SKM-1 treated with dmso at 0.1 percent for 144 hours (cell line): ENCODE results near the gene RINT1.
A peak's percentile ranks its signal among the peaks of the same experiment; 100 is the strongest.

Experiments used
- DNase-seq: peaks from one replicate; lab custom pipeline; 2025; ENCODE audit not compliant: unreplicated experiment; lab: John Stamatoyannopoulos, UW

Gene RINT1

DNA sequence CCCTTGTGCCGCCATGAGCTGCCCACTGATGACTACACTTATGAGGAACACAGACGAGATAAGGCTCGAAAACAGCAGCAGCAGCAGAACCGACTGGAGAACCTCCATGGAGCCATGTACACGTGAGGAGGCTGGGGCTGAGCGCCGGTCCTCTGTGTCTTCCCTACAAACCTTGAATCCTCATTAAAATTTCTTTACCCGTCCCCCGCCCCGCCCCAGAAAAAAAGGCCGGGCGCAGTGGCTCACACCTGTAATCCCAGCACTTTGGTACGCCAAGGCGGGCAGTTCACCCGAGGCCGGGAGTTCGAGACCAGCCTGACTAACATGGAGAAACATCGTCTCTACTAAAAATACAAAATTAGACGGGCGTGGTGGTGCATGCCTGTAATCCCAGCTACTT lies 1.5 kb upstream of the RINT1 start:
- no peak for DNase-seq

DNA sequence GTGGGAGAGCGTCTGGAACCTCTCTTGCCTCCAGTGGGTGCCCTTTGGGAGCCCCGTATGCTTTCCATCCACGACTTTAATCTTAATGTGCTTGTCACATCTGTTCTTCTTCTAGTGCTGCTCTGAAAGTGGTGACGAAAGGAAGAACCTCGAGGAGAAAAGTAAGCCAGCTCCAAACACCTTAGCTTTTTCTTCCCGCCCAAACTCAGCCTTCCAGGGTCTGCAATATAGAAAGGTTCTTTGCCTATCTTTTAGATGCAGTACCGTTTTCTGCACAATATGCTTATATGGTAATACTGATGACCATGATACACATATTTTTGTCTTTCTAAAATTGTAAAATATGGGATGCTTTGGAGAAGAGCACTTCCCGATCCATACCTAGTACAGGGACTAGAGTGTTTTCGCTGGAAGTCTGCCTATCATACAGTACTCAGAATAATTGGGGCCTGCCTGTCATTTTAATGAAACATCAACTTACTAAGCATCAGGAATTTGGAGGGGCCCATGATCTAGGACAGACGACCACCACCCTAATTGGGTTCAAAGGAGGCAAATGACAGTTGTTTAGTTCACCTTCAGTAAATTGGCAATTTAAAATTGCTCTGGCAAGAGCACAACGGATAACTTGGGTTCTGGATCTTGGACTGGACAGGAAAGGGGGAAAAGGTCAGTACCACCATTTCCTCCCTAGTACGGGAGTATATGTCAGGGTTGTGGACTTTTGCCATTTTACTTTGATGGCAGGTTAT lies 884 bp downstream of the RINT1 start:
- DNase-seq, result no peak

GRCh38 chr7:105538339-105538738 lies 6.3 kb downstream of the RINT1 start:
- DNase-seq, result no peak

GRCh38 chr7:105559926-105560325 lies 27.9 kb downstream of the RINT1 start:
- DNase-seq, result no peak

DNA sequence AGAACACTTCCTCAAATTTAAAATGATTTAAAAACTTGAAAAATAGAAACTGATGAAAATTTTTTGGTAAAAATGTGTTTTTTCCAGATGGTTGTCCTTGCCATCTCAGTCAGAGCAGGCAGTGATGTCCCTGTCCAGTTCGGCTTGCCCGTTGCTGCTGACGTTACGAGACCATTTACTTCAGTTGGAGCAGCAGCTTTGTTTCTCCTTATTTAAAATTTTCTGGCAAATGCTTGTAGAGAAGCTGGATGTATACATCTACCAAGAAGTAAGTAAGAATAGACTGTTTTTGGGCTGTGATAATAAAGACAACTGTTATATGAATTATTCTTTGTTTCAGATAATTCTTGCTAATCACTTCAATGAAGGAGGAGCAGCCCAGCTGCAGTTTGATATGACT lies 33.2 kb downstream of the RINT1 start:
- DNase-seq, result no peak

GRCh38 chr7:105567024-105567423 lies 35.0 kb downstream of the RINT1 start:
- DNase-seq, result no peak

DNA sequence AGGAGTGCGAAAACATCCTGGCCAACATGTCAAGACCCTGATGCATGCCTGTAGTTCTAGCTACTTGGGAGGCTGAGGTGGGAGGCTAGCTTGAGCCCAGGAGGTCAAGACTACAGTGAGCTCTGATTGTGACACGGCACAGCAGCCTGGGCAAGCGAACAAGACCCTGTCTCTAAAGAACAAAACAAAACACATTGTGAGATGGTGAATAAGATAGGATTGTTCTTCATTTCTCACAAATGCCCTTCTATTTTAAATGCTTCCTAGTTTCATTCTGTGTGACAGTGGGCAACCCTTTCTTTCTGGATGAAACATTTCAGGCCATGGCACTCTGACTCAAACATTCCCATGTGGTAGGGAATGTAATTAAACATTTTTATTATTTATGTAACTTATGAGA lies 35.8 kb downstream of the RINT1 start:
- DNase-seq, result no peak

DNA sequence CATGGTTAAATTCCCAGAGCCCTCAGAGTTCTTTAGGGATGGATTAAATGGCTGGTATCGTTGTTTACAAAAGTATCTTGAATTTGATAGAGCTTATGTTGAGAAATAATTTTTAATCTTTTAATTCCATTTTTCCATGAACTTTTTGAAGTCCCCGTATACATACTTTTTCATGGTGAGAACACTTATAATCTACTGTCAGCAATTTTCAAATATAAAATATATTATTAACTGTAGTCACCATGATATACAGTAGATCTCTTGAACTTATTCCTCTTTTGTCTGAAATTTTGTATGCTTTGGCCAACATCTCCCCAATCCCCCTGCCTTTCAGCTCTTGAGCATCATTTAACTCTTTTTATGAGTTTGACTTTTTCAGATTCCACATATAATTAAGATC lies 39.9 kb downstream of the RINT1 start:
- DNase-seq, result no peak

DNA sequence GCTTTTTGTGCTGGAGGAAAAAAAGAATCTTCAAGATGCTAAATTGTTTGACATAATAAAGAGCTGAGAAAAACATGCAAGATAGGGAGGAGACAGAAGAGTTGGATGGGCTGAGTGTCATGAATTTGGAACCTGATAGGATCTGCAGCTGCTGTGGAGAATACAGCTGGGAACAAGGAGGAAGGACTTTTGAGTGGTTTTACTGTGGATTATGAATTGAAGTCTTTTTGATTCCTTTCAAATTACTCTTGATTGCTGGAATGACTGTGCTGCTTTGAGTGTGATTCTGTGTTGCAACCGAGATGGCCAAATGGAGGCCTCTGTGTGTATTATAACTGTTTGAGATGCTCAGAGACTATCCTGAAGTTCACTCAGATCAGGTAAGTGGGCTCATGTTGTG lies 45.2 kb downstream of the RINT1 start:
- DNase-seq, result no peak

- DNase-seq, result no peak
Measured at GRCh38 chr7:105578496-105578895, 46.5 kb downstream of the RINT1 start.

DNA sequence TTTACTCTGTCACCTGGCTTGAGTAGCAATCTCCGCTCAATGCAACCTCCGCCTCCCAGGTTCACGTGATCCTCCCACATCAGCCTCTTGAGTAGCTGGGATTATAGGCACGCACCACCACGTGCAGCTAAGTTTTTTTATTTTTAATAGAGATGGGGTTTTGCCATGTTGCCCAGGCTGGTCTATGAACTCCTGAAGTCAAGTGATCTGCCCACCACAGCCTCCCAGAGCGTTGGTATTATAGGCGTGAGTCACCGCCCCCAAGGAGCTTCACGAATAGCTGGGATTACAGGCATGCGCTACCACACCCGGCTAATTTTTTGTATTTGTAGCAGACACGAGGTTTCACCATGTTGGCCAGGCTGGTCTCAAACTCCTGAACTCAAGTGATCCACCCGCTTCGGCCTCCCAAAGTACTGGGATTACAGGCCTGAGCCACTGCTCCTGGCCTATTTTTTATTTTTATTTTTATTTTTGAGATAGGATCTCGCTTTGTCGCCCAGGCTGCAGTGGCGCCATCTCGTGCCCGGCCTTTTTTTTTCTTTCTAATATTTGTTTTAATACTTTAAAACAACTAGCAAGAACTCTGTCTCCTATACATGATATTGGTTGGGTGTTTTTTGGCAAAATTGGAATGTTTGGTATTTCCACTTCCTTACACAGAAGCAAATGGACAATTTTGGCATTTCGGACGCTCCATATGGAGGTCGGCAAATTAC lies 48.2 kb downstream of the RINT1 start:
- DNase-seq, result no peak

GRCh38 chr7:105581066-105581811 lies 49.2 kb downstream of the RINT1 start, which contains the start of gene EFCAB10:
Gene EFCAB10 (minus strand): TSS chr7:105581493. CDS start chr7:105581463, 30 bp downstream.
- DNase-seq, result no peak

GRCh38 chr7:105583061-105583460 lies 51.1 kb downstream of the RINT1 start:
- DNase-seq, result no peak

GRCh38 chr7:105584165-105584564 lies 52.2 kb downstream of the RINT1 start:
- DNase-seq, result no peak

GRCh38 chr7:105585850-105586500 lies 54.0 kb downstream of the RINT1 start:
- DNase-seq, result no peak

DNA sequence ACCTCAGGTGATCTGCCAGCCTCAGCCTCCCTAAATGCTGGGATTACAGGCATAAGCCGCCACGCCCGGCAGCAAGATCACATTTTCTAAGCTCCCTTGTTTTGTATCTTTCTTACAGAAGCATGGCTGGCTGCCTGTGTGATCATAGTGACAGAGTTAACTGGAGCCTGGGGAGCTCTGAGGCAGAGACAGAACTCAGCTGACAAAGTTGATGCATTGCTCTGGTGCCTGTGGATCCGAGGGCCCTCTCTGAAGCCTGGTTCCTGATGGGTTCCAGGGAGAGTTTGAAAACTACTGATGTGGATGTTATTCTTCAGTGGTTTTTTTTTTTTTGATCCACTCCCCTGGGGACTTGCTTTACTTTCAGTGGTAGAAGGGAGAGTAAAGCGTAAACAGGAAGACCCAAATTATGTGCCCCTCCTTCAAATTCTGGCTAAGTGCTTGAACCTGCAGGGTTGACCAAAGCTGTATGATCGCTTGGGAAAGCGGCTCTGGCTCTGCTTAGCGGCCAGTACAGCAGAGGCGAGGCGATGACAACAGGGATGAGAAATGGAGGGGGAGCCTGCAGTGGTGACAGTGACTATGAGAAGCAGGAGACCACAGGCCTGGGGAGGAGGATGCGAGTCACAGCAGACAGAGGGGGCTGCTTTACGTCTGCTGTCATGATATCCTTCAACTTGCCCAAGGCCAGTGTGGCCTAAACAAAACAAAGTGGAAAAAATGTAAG lies 56.1 kb downstream of the RINT1 start:
- DNase-seq, result no peak

DNA sequence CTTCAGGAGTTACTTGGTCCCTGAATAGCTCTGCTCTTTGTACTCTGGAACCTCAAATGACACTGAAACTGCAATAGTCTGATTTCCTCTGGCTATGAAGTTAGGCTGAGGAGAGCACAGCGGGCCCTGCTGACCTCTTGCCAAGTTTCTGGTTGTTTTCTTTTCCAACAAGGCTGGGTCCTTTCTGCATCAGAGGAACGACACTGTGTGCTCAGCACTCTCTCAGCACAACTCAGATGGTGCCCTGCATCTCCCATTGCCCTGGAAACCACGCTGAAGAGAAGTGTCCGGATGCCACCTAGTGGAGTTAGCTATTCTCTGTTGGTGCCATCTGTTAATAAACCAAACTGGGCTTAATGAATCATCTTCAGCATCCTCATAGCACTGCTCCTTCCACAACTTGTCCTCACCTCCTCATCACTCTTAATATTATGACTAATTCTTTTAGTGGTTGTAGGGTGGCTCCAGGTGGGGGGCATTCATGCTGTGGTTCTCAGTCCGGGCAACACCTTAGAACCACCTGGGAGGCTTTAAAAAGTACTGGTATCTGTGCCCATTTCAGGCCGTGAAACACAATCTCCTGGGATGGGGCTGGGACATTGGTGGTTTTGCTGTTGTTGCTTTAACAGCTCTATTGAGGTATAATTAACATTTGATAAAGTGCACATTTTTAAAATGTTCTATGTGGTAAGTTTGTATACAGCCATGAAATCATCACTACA lies 57.5 kb downstream of the RINT1 start:
- peak; percentile 59 for DNase-seq

GRCh38 chr7:105590793-105591192 lies 58.8 kb downstream of the RINT1 start:
- DNase-seq, result no peak

GRCh38 chr7:105591522-105591921 lies 59.5 kb downstream of the RINT1 start:
- DNase-seq, result no peak

- no peak for DNase-seq
Measured at GRCh38 chr7:105594034-105594433, 62.0 kb downstream of the RINT1 start.
